Loucy (cell line): ENCODE measurements around the gene STXBP3.
"Not testable (repeated sequence)": the region's sequence is repeated elsewhere in the genome, so short reads cannot be mapped to it uniquely, and the experiment has no call there.

ENCODE experiments used
- EZH2phosphoT487 ChIP-seq: fragments of 200-600 bp; IDR thresholded peaks from 2 replicates; pipeline ENCODE4 v1.6.1; 2018; ENCODE audit warnings: antibody characterized with exemption, mild to moderate bottlenecking, moderate library complexity, borderline replicate concordance
- TF ChIP-seq, protein P1 (sequence below): fragments of 200-600 bp; sonication (generic); conservative IDR thresholded peaks from 2 replicates; pipeline ENCODE4 v1.5.1; 2014; ENCODE audit warnings: mild to moderate bottlenecking, antibody characterized with exemption, low read length

- TF ChIP-seq, protein P1, sequence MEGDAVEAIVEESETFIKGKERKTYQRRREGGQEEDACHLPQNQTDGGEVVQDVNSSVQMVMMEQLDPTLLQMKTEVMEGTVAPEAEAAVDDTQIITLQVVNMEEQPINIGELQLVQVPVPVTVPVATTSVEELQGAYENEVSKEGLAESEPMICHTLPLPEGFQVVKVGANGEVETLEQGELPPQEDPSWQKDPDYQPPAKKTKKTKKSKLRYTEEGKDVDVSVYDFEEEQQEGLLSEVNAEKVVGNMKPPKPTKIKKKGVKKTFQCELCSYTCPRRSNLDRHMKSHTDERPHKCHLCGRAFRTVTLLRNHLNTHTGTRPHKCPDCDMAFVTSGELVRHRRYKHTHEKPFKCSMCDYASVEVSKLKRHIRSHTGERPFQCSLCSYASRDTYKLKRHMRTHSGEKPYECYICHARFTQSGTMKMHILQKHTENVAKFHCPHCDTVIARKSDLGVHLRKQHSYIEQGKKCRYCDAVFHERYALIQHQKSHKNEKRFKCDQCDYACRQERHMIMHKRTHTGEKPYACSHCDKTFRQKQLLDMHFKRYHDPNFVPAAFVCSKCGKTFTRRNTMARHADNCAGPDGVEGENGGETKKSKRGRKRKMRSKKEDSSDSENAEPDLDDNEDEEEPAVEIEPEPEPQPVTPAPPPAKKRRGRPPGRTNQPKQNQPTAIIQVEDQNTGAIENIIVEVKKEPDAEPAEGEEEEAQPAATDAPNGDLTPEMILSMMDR, result not testable (repeated sequence)
- TF ChIP-seq EZH2phosphoT487, result not testable (repeated sequence)
These were observed 35.1 kb downstream of the STXBP3 start for GRCh38 chr1:108781575-108781944.
